ENCODE results near the gene TMEM79. TPM values are rescaled to one million over a fixed set of nuclear protein-coding genes. Genes with fewer than 3 reads are reported as not detected.

TMEM79 gene
- total and polyA plus RNA-seq, 2 of the 4 experiments (the other 2 are of a cell fraction) = 0.54 to 3.3 TPM

- peaks cover 14% of the 10 kb centered on the region for H3K36me3 ChIP-seq (ENCODE audit: control insufficient read depth, insufficient read depth, low read length)
- H2BK5ac ChIP-seq (ENCODE audit: low read depth, low read length, poor library complexity, severe bottlenecking) = peak within 1 kb of the TSS; percentile 67
- 0% methylated on average over 32 of the region's 50 CpGs; no CpG with 5 or more reads in 1 of the 2 experiments for WGBS, 2 experiments (ENCODE audit: extremely low coverage in 2 of 2, insufficient read length in 1 of 2)
- peak within 1 kb of the TSS; percentile 22; the same call in 2 of the 3 replicates for H2BK15ac ChIP-seq (ENCODE audit: low read depth, low read length)
- peak within 1 kb of the TSS; percentile 85 for H4K91ac ChIP-seq (ENCODE audit: insufficient read depth, low read depth, low read length)
- ChIA-PET POLR2A (ENCODE audit: unreplicated experiment) (interaction anchor here (0.6 to 1.7 kb wide), 3 partner anchors 13 to 70 kb away, joined by 4 to 8 read pairs (median 4); partner anchors contain the start of genes GLMP and PMF1), CTCF (no interaction called here)
- H3K4me2 ChIP-seq (ENCODE audit: low read depth, low read length) = peak within 1 kb of the TSS; percentile 90
- H2AK9ac ChIP-seq (replicated peaks; ENCODE audit: low read depth, low read length, poor library complexity) = peak within 1 kb of the TSS; percentile 92
- peak within 1 kb of the TSS; percentile 92 for H2AFZ ChIP-seq (replicated peaks; ENCODE audit: low read length, poor library complexity)
- H3K4me3 ChIP-seq (ENCODE audit: insufficient read depth, low read depth, low read length) = peak within 1 kb of the TSS; percentile 67
- ATAC-seq (ENCODE audit: low read depth) (peak; percentile 97), DNase-seq (peak; percentile 99)
- H3K4ac ChIP-seq (ENCODE audit: low read depth, low read length) = peak within 1 kb of the TSS; percentile 95
- H3K9ac ChIP-seq (ENCODE audit: low read depth, low read length) = peak within 1 kb of the TSS; percentile 86
- no peaks in the 10 kb centered on the region for H3K9me3 ChIP-seq (ENCODE audit: control insufficient read depth, insufficient read depth, low read length)
- peaks cover 9% of the 10 kb centered on the region for H3K4me1 ChIP-seq (ENCODE audit: control insufficient read depth, insufficient read depth, low read length)
- H3K23ac ChIP-seq (ENCODE audit: low read depth, low read length) = peak within 1 kb of the TSS; percentile 97
- BruUV-seq (replicated peaks) = no TSS peak
- H4K8ac ChIP-seq (ENCODE audit: low read depth in 2 of 2, low read length in 2 of 2) = peak within 1 kb of the TSS; percentile 72 to 99
- dilution Hi-C loops (cut with HindIII; ENCODE audit: low sequenced_read_pairs, unreplicated experiment) = no loop called here
- peaks cover 32% of the 10 kb centered on the region for H4K20me1 ChIP-seq (ENCODE audit: insufficient read depth, low read length)
- peak within 1 kb of the TSS; percentile 67 for H2BK120ac ChIP-seq (ENCODE audit: low read depth, low read length)
- H2AK5ac ChIP-seq (ENCODE audit: low read depth, low read length) = peak within 1 kb of the TSS; percentile 76
- intact Hi-C loops (cut with micrococcal nuclease) = no loop called here
- H3K27ac ChIP-seq (ENCODE audit: insufficient read depth, low read length) = peak within 1 kb of the TSS; percentile 78
- no peaks in the 10 kb centered on the region for H3K27me3 ChIP-seq (ENCODE audit: control insufficient read depth, insufficient read depth, low read length)
- H2BK20ac ChIP-seq (ENCODE audit: low read depth, low read length) = no peak within 1 kb of the TSS
- peaks cover 7% of the 10 kb centered on the region for H3K9me1 ChIP-seq (ENCODE audit: insufficient read depth, low read length)
- H3K14ac ChIP-seq (replicated peaks; ENCODE audit: low read depth, low read length) = peak within 1 kb of the TSS; percentile 99
- peak within 1 kb of the TSS; percentile 74 for H4K5ac ChIP-seq (ENCODE audit: low read depth, low read length)
- peak within 1 kb of the TSS; percentile 35; the same call in 1 of the 2 replicates for H3K18ac ChIP-seq (ENCODE audit: low read depth, low read length)
- H3K79me1 ChIP-seq (ENCODE audit: low read depth in 1 of 2, low read length in 2 of 2) = peaks cover 45 to 66% of the 10 kb centered on the region in 2 experiments; a peak in 3 of 4 replicates
- peak within 1 kb of the TSS; percentile 79 for H3K56ac ChIP-seq (ENCODE audit: extremely low read depth, insufficient read depth, low read length)
- in situ Hi-C loops (cut with MboI; ENCODE audit: low sequenced_read_pairs) = no loop called here
- TF ChIP-seq CEBPB (IDR thresholded peaks at IDR 0.05; ENCODE audit: low read depth, low read length) = no peak
- peak; percentile 39; the same call in 1 of the 2 replicates for TF ChIP-seq MAZ (IDR thresholded peaks at IDR 0.05; ENCODE audit: borderline replicate concordance, low read depth, low read length)
- no peak for TF ChIP-seq USF2 (IDR thresholded peaks at IDR 0.05; ENCODE audit: low read depth, low read length)
- no peak for TF ChIP-seq RFX5 (IDR thresholded peaks at IDR 0.05; ENCODE audit: low read depth, low read length)
- TF ChIP-seq RAD21 (IDR thresholded peaks at IDR 0.05; ENCODE audit: low read length) = no peak
- TF ChIP-seq RCOR1 (IDR thresholded peaks at IDR 0.05; ENCODE audit: insufficient replicate concordance, low read length) = no peak
- no peak for TF ChIP-seq NFE2L2 (IDR thresholded peaks at IDR 0.05; ENCODE audit: low read depth, low read length)
- TF ChIP-seq MAFK (IDR thresholded peaks at IDR 0.05; ENCODE audit: low read depth, low read length) = no peak
- no peak for TF ChIP-seq BHLHE40 (IDR thresholded peaks at IDR 0.05; ENCODE audit: low read depth, low read length)
- no peak for TF ChIP-seq SMC3 (IDR thresholded peaks at IDR 0.05; ENCODE audit: low read depth, low read length)
- TF ChIP-seq POLR2A (IDR thresholded peaks at IDR 0.05; ENCODE audit: low read depth, low read length) = peak; percentile 97
- TF ChIP-seq MXI1 (IDR thresholded peaks at IDR 0.05; ENCODE audit: borderline replicate concordance, low read depth, low read length) = peak; percentile 82
- TF ChIP-seq FOS (IDR thresholded peaks at IDR 0.05; ENCODE audit: low read depth, low read length) = peak; percentile 30; the same call in 1 of the 2 replicates
- TF ChIP-seq CTCF (conservative IDR thresholded peaks at IDR 0.05; ENCODE audit: low read depth, low read length) = no peak
Observed at GRCh38 chr1:156282479-156283222, 1.5 kb upstream of the TMEM79 start, which contains the start of gene SMG5. Gene SMG5 (minus strand): TSS chr1:156282825. CDS start chr1:156282680, 145 bp downstream.

Measured in IMR-90 (cell line).